ENCODE results near the gene RSPH6A.
A peak's percentile ranks its signal among the peaks of the same experiment; 100 is the strongest.

RSPH6A gene

DNA sequence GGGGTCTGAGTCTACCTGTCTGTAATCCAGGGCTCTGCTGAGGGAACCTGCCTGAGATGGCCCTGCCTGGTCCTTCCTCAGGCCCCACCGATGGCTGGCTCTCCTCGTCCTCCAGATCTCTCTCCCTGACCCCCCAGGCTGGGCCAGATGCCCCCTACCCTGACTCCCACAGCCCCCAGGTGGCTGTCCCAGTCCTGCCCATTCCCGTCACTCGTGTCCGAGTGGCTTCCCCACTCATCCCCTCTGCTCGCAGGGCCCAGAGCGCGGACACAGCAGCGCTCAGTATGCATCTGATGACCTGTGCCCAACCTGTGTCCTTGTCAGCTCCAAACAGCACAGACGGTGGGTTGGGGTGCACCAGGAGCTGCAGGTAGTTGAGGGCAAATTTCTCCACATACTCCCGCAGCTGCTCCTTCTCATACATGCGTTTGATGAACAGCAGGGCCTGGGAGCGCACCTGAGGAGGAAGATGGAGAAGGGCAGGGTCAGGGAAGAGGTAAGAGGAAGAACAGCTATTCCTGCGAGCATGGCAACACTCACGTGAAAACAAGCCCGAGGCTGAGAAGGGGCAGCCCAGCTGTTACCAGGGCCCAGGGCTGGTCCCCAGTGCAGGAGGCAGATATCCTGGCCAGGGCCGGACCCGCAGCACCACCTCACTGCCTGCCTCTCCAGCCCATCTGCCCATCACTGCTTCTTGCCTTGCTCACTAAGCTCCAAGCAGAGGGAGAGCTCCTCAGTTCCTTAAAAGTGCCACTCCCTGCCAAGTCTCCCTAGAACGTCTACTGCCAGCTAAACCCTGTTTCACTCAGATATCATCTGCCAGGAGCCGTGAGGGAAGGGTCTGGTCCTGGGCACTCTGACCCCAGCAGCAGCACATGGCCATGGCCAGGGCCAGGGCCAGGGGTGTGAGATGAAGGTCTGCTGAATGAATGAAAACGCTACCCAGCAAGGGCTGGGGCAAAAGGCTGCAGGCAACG lies 11.1 kb upstream of the RSPH6A start:
- DNase-seq (ENCODE audit: low read depth in 2 of 3, low spot score in 2 of 3), result no peak

GRCh38 chr19:45825263-45825605 lies 10.1 kb upstream of the RSPH6A start:
- DNase-seq (ENCODE audit: low read depth in 2 of 3, low spot score in 2 of 3), result no peak

GRCh38 chr19:45824531-45825262 lies 9.6 kb upstream of the RSPH6A start:
- DNase-seq (ENCODE audit: low read depth in 2 of 3, low spot score in 2 of 3), result no peak

DNA sequence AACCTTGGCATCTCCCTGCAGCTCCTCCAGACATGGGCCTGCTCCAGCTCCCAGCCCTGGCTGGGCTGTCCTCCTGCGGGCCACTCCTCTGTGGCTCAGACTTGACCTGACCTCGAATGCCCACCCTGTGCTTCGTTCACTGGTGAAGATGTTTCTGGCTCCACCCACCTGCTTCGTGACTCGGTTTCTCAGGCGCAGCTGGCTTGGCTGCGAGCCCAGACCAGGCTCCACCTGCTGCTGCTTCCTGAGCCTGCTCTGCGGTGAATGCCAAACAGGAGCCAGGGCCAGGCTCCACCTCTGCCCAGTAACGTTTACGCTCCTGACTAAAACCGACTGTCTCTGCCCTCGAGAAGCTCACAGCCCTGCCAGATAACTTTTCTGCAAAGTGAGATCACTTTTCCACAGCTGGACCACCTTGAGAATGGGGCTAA lies 8.9 kb upstream of the RSPH6A start:
- DNase-seq (ENCODE audit: low read depth in 2 of 3, low spot score in 2 of 3), result no peak

DNA sequence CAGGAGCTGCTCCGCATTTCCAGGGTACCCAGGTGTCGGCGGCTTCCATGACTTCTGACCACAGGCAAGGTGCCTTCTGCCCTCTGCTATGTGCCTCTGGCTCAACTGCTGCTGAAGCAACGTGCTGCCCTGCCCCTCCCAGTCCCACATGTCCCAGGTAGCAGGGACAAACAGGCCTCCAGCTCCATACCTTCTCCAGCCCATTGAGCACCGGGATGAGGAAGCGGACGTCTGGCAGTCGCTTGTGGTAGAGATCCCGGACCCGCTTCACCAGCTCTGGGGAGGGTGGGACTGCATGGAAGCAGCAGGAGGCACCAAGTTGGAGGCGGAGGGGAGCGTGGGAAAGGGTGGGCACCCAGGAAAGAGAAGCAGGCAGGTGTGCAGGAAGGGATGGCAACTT lies 8.1 kb upstream of the RSPH6A start:
- no peak for DNase-seq (ENCODE audit: low read depth in 2 of 3, low spot score in 2 of 3)

DNA sequence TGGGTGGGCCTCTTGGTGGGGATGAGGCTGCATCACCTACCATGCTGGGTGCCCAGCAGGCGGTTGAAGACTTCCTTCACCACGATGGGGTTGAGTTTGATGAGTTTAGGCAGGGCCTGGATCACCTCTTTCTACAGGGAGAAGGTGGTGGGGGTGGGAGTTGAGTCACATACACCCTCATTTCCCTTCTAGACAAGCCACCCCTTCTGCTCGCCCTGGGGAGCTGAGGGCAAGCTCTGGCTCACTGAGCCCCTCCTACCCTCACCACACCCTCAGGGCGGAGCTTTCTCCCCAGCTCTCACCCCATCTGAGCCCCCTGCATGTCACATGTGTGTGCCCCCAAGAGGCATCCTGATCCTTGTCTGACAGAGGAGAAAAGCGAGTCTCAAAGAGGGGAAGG lies 7.6 kb upstream of the RSPH6A start:
- DNase-seq (ENCODE audit: low read depth in 2 of 3, low spot score in 2 of 3), result no peak

DNA sequence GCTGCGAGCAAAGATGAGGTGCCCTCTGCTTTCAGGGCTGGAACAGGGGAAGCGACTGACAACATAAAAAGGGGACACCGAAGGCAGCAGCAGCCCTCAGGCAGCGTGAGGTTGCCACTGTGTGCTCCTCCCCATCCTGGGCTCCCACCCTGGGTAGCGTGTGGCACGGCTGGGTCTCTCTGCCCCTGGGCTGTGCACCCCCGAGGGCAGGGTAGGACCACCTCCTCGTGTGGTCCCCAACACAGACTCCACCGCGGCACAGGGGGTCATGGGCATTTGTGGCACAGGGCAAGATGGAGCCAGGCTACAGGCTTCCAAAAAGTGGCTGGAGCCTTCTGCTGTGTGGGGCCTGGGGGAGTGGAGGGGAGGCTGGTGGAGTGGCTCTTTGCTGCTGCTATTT lies 6.5 kb upstream of the RSPH6A start:
- DNase-seq (ENCODE audit: low read depth in 2 of 3, low spot score in 2 of 3), result no peak

- no peak for DNase-seq (ENCODE audit: low read depth in 2 of 3, low spot score in 2 of 3)
These were observed 6.0 kb upstream of the RSPH6A start for GRCh38 chr19:45821103-45821521.

DNA sequence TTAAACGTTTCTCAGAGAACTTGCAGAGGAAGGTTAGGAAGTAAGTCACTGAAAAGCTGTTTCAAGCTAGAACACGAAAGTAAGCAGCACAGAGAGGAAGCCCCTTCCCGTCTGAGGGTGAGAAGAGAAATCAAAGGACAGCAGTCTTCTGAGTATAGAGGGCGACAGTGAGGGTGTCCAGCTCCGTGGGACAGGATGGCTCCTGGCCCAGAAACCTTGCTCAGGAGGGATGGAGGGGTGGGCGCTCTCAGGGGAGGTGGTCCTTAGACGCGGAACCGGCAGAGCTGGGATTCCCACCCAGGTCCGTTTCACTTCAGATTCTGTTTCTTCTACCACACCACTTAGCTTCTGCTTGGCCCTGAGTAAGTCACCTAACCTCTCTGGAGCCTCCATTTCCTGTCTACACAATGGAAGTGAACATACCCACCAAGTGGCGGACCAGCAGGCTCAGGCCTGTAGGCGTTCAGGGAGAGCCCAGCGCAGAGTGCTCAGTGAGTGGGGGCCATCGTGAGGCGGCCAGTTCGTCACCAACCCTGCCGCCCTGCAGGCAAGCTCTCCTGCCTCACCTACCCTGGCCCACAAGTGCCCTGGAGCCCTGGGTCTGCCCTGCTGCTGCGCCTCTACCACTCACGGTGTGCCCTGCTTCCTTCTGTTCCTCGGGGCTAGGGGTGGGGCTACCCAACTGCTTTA lies 5.5 kb upstream of the RSPH6A start:
- DNase-seq (ENCODE audit: low read depth in 2 of 3, low spot score in 2 of 3), result no peak

- DNase-seq (ENCODE audit: low read depth in 2 of 3, low spot score in 2 of 3), result no peak
These were observed 4.7 kb upstream of the RSPH6A start for GRCh38 chr19:45819769-45820168.

GRCh38 chr19:45817725-45818301 lies 2.7 kb upstream of the RSPH6A start:
- no peak for DNase-seq (ENCODE audit: low read depth in 2 of 3, low spot score in 2 of 3)

- DNase-seq (ENCODE audit: low read depth in 2 of 3, low spot score in 2 of 3), result peak; percentile 80 to 99 (median 95)
These were observed 2.1 kb upstream of the RSPH6A start for GRCh38 chr19:45817010-45817724.

- no peak for DNase-seq (ENCODE audit: low read depth in 2 of 3, low spot score in 2 of 3)
These were observed 1.3 kb upstream of the RSPH6A start for GRCh38 chr19:45816236-45817009.

DNA sequence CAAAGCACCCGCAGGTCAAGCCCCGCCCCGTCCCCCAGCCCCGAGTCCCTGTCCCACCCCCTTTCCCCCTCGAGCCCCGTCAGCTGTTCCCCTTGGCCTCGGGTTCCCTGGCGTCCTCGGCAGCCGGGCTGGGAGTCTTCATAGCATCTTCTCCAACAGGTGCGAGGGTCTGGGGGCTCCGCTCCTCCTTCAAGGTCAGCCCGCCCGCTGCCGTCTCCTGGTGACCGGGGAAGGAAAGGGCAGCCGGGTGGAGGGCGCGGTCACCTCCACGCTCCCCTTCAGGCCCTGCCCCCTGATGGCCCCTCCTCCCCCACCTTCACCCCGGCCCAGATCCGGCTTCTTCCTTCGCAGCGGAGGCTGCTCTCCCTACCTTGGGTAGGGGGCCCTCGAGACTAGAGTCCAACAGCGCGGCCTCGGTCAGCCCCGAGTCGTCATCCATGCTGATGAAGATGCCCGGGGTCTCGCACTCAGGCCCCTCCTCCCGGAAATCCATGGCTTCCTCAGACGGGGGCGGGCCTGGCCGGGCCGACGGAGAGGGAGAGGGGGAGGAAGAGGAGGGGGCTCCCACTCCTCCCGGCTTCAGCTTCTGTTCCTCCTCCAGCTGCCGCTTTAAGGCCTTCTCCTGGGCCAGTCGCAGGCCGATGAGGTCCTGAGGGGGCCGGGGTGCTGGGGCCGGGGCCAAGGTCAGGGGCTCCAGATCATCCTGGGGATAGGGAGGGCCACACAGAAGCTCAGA lies 541 bp upstream of the RSPH6A start:
- no peak for DNase-seq (ENCODE audit: low read depth in 2 of 3, low spot score in 2 of 3)

GRCh38 chr19:45814166-45814780 lies 835 bp downstream of the RSPH6A start:
- DNase-seq (ENCODE audit: low read depth in 2 of 3, low spot score in 2 of 3), result no peak

GRCh38 chr19:45812297-45812696 lies 2.8 kb downstream of the RSPH6A start:
- no peak for DNase-seq (ENCODE audit: low read depth in 2 of 3, low spot score in 2 of 3)

DNA sequence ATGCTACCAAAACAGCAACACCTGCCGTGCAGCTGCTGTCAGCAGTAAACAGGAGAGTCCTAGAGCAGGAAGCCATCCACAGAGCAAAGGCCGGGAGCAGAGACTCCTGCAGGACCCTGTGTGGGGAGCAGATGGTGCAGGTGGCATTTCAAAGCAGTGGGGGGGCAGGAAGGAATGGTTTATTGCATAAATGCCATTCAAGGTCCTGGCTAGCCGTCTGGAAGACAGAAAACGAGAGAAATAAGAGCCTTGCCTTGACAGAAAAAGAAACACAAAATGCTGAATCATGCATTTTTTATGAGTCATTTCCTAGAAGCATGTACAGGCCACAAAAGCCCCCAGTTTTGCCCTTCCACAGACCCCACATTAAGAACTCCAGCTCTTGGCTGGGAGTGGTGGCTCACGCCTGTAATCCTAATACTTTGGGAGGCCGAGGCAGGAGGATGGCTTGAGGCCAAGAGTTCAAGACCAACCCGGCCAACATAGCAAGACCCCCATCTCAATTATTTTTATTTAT lies 5.4 kb downstream of the RSPH6A start:
- DNase-seq (ENCODE audit: low read depth in 2 of 3, low spot score in 2 of 3), result no peak

- no peak for DNase-seq (ENCODE audit: low read depth in 2 of 3, low spot score in 2 of 3)
These were observed 9.4 kb downstream of the RSPH6A start for GRCh38 chr19:45805719-45806118.

DNA sequence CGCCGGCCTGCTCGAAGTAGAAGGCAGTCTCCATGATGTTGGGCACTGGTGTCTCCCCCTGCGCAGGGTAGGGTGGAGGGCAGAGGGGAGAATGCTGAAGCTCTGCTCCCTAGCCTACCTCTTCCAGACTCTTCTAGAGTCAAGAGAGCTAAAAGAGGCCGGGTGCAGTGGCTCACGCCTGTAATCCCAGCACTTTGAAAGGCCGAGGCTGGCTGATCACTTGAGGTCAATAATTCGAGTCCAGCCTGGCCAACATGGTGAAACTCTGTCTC lies 10.2 kb downstream of the RSPH6A start:
- DNase-seq (ENCODE audit: low read depth in 2 of 3, low spot score in 2 of 3), result no peak

All from activated CD8-positive, alpha-beta memory T cell treated with anti-CD3 and anti-CD28 coated beads for 48 hours (primary cell).